ENCODE measurements around the gene LAMP1. TPM values are rescaled to one million over a fixed set of nuclear protein-coding genes. Genes with fewer than 3 reads are reported as not detected.
A peak's percentile ranks its signal among the peaks of the same experiment; 100 is the strongest.

Gene LAMP1
- total and polyA plus RNA-seq, 2 donors from 2014 or later, result 210 to 256 TPM

GRCh38 chr13:113356596-113356995 is 59.6 kb downstream of the LAMP1 start:
- FAIRE-seq, result no peak
- intact Hi-C loops (cut with DNase I), result no loop called here

GRCh38 chr13:113357529-113357928 is 60.5 kb downstream of the LAMP1 start:
- H3K9ac ChIP-seq (ENCODE audit: low read length in 3 of 3), result no peak overlapping the region
- H3K9me3 ChIP-seq (ENCODE audit: control insufficient read depth in 2 of 3, insufficient read depth in 1 of 3, low read length in 3 of 3), result no peaks in the 10 kb centered on the region
- FAIRE-seq, result no peak
- H3K27ac ChIP-seq (ENCODE audit: low read depth in 2 of 2, low read length in 2 of 2), result no peak overlapping the region
- H3K36me3 ChIP-seq (ENCODE audit: control insufficient read depth in 2 of 3, insufficient read depth in 3 of 3, low read length in 3 of 3), result peaks cover 0 to 3% (median 0%) of the 10 kb centered on the region in 3 donors
- intact Hi-C loops (cut with DNase I), result no loop called here
- no peaks in the 10 kb centered on the region for H3K27me3 ChIP-seq (ENCODE audit: control insufficient read depth, insufficient read depth, low read length)
- no peaks in the 10 kb centered on the region for H3K4me1 ChIP-seq (ENCODE audit: control insufficient read depth in 2 of 3, insufficient read depth in 2 of 3, low read depth in 1 of 3, low read length in 3 of 3)
- TF ChIP-seq CTCF (IDR thresholded peaks at IDR 0.05; ENCODE audit: borderline replicate concordance, extremely low read depth, insufficient read depth), result no peak
- H3K4me3 ChIP-seq (ENCODE audit: low read length in 3 of 3), result no peak overlapping the region
- DNase-seq, result peak in 1 of 5 donors; percentile 16

More at GRCh38 chr13:113356596-113356995, 59.6 kb downstream of the LAMP1 start:
- Histone ChIP-seq H3K36me3 (ENCODE audit: control insufficient read depth in 2 of 3, insufficient read depth in 3 of 3, low read length in 3 of 3) (peaks cover 0 to 3% (median 0%) of the 10 kb centered on the region in 3 donors), H3K9me3 (ENCODE audit: control insufficient read depth in 2 of 3, insufficient read depth in 1 of 3, low read length in 3 of 3) (no peaks in the 10 kb centered on the region), H3K4me3 (ENCODE audit: low read length in 3 of 3) (no peak overlapping the region), H3K4me1 (ENCODE audit: control insufficient read depth in 2 of 3, insufficient read depth in 2 of 3, low read depth in 1 of 3, low read length in 3 of 3) (no peaks in the 10 kb centered on the region), H3K27ac (ENCODE audit: low read depth in 2 of 2, low read length in 2 of 2) (no peak overlapping the region), H3K9ac (ENCODE audit: low read length in 3 of 3) (no peak overlapping the region), H3K27me3 (ENCODE audit: control insufficient read depth, insufficient read depth, low read length) (no peaks in the 10 kb centered on the region)
- TF ChIP-seq CTCF (IDR thresholded peaks at IDR 0.05; ENCODE audit: borderline replicate concordance, extremely low read depth, insufficient read depth), result no peak
- DNase-seq, result no peak

GRCh38 chr13:113358653-113359190 is 61.7 kb downstream of the LAMP1 start:
- FAIRE-seq (no peak), DNase-seq (no peak)

More at GRCh38 chr13:113358653-113359190, 61.7 kb downstream of the LAMP1 start:
- Histone ChIP-seq H3K27ac (ENCODE audit: low read depth in 2 of 2, low read length in 2 of 2) (no peak overlapping the region), H3K36me3 (ENCODE audit: control insufficient read depth in 2 of 3, insufficient read depth in 3 of 3, low read length in 3 of 3) (peaks cover 0 to 3% (median 0%) of the 10 kb centered on the region in 3 donors), H3K9ac (ENCODE audit: low read length in 3 of 3) (no peak overlapping the region), H3K27me3 (ENCODE audit: control insufficient read depth, insufficient read depth, low read length) (no peaks in the 10 kb centered on the region), H3K4me3 (ENCODE audit: low read length in 3 of 3) (no peak overlapping the region), H3K4me1 (ENCODE audit: control insufficient read depth in 2 of 3, insufficient read depth in 2 of 3, low read depth in 1 of 3, low read length in 3 of 3) (no peaks in the 10 kb centered on the region), H3K9me3 (ENCODE audit: control insufficient read depth in 2 of 3, insufficient read depth in 1 of 3, low read length in 3 of 3) (no peaks in the 10 kb centered on the region)
- intact Hi-C loops (cut with DNase I), result no loop called here
- TF ChIP-seq CTCF (IDR thresholded peaks at IDR 0.05; ENCODE audit: borderline replicate concordance, extremely low read depth, insufficient read depth), result no peak
